Thymus (tissue), 11 donors: Measurements from ENCODE around the gene RORB. TPM values are rescaled to one million over a fixed set of nuclear protein-coding genes. Genes with fewer than 3 reads are reported as not detected.

Experiments
- DNase-seq, 9 donors: peaks; one replicate each; pipeline ENCODE4 v3.0.0-alpha.2; 2013; ENCODE audit warnings: low spot score in 9 of 9, low read depth in 6 of 9, missing footprints in 1 of 9
- H3K27ac ChIP-seq, 2 donors: one replicate each; pipeline ENCODE4 v1.5.1; 2013; ENCODE audit warnings: control low read depth in 1 of 2, low read depth in 1 of 2, low read length in 1 of 2, mild to moderate bottlenecking in 1 of 2, moderate library complexity in 1 of 2
- H3K27me3 ChIP-seq, 2 donors: one replicate each; pipeline ENCODE4 v1.5.1; 2013; ENCODE audit warnings: low read length in 1 of 2; ENCODE audit not compliant: control insufficient read depth in 2 of 2, insufficient read depth in 1 of 2
- H3K36me3 ChIP-seq, 2 donors: one replicate each; pipeline ENCODE4 v1.5.1; 2013; ENCODE audit warnings: low read length in 1 of 2, mild to moderate bottlenecking in 1 of 2, moderate library complexity in 1 of 2; ENCODE audit not compliant: control insufficient read depth in 2 of 2, insufficient read depth in 2 of 2
- H3K4me1 ChIP-seq, 2 donors: one replicate each; pipeline ENCODE4 v1.5.1; 2013; ENCODE audit warnings: low read length in 2 of 2; ENCODE audit not compliant: control insufficient read depth in 2 of 2, insufficient read depth in 2 of 2
- H3K4me3 ChIP-seq, 2 donors: one replicate each; pipeline ENCODE4 v1.5.1; 2013; ENCODE audit warnings: low read length in 2 of 2, control low read depth in 1 of 2, mild to moderate bottlenecking in 1 of 2
- H3K9me3 ChIP-seq, 2 donors: one replicate each; pipeline ENCODE4 v1.5.1; 2013; ENCODE audit warnings: low read length in 1 of 2, mild to moderate bottlenecking in 1 of 2; ENCODE audit not compliant: control insufficient read depth in 2 of 2, insufficient read depth in 1 of 2
- WGBS: extraction: QIAGEN DNeasy Blood & Tissue Kit; methylation state at CpG from one replicate; pipeline ENCODE4 v1.1.7; 2013; 5-methylcytosine and 5-hydroxymethylcytosine counted together
- polyA plus RNA-seq: library from polyadenylated mRNA; stranded (reverse); fragments of 200-250 nt; gene quantifications from one replicate; pipeline ENCODE4 v1.2.3, GENCODE V29; 2013
- total RNA-seq: library from RNA; stranded (reverse); fragments of 120-200 nt; gene quantifications from one replicate; pipeline ENCODE4 v1.2.4, GENCODE V29; 2013
- donor health status: healthy.

Gene RORB
- total and polyA plus RNA-seq, 2 donors = 0.30 to 1.8 TPM

DNA sequence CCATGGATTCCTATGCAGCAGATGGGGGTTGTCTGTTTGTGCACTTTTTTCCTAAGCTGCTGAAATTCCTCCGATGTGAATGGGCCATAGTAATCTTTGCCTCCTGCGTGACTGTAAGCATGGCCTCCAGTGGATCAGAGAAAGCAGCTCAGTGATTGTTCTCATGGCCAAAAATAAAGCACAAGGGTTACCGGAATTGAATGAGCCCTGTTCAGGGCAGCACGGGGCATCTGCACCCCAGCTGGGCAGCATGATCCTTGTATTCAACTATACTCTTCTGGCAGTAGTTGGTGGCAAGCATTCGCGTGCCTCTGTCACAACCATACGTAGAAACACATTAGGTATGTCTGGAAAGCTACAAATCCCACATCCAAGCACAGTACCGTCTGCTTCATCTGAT is 193.9 kb downstream of the RORB start:
- H3K9me3 ChIP-seq = no peaks in the 10 kb centered on the region
- no peaks in the 10 kb centered on the region for H3K4me1 ChIP-seq
- 92% methylated on average over 8 of the region's 8 CpGs for WGBS
- H3K27ac ChIP-seq = no peak overlapping the region
- H3K27me3 ChIP-seq = no peaks in the 10 kb centered on the region
- H3K36me3 ChIP-seq = no peaks in the 10 kb centered on the region
- no peak overlapping the region for H3K4me3 ChIP-seq
- DNase-seq = no peak

DNA sequence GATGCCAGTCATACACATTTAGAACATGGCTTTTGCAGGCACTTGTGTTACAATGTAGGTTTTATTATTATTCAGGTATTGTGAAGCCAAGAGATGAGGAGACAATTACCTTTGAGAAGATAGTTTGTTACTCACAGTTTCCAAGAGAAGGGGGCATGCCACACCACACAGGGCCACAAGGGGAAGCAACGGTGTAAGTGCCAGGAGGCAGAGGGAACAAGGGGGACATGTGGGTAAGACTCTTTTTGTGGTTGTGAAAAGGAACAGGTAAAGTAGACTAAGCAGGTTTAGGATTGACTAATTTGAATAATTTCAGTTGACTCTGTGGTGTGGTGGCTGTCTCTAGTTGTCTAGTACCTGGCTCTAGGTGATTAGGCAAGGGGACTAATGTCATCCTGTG is 199.4 kb downstream of the RORB start:
- DNase-seq = no peak
- 78% methylated on average over 1 of the region's 1 CpG for WGBS
- Histone ChIP-seq H3K4me1 (no peaks in the 10 kb centered on the region), H3K36me3 (no peaks in the 10 kb centered on the region), H3K27me3 (no peaks in the 10 kb centered on the region), H3K27ac (no peak overlapping the region), H3K4me3 (no peak overlapping the region), H3K9me3 (no peaks in the 10 kb centered on the region)

DNA sequence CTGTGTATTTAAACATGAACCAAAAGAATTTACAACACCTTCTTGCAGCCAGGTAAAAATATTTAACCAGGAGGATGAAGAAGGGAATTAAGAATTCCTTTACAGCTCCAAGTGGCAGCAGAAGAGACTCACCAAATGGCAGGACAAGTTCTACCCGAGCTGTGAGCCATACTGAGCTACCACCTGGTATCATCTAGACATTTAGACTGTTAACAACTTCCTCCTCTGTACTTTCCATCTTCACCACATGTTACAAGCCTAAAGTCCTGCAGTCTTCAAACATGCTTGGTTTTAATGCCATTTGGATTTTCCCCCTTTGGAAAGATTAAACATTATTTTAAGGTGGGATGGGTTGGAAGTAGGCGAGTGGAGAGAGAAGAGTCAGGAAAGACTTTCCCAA is 200.4 kb downstream of the RORB start:
- no peak for DNase-seq
- Histone ChIP-seq H3K4me3 (no peak overlapping the region), H3K4me1 (no peaks in the 10 kb centered on the region), H3K9me3 (no peaks in the 10 kb centered on the region), H3K36me3 (no peaks in the 10 kb centered on the region), H3K27ac (no peak overlapping the region), H3K27me3 (no peaks in the 10 kb centered on the region)
- 74% methylated on average over 2 of the region's 2 CpGs for WGBS

DNA sequence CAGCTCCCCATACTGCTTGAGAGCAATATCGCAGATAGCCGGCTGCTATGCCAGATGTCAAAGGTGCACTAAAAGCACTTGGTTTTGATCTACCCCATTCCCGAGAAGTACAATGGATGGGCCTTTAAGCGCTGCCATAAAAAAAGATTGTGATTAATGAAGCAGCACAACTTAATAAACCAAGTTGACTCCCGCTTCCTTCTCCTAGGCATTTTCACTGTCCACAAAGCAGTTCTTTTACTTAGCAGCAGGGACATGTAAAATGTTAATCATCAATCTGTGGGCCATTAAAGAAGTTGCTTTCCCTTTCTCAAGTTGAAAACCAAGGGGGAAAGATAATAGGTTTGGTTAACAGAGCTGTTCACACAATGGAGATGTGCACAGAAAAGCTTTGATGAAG is 214.2 kb downstream of the RORB start:
- 91% methylated on average over 5 of the region's 5 CpGs for WGBS

DNA sequence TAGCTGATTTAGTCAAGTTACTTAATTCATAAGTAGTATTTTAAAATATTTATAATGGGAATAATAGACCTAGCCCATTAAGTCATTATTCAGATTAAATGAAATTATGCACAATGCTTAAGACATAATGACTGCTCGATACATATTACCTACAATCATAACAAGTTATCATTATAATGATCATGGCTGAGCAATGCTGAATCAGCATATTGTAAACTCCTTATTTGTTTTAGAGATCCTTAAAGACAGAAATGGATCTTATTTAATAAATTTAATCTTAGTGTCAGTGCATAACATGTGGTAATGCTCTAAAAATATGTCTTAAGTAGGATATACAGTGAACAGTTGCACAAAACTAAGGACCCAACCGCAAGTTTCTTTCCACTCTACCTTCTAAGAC is 221.6 kb downstream of the RORB start:
- H3K27me3 ChIP-seq = no peaks in the 10 kb centered on the region
- no peak for DNase-seq
- no peaks in the 10 kb centered on the region for H3K4me1 ChIP-seq
- H3K4me3 ChIP-seq = no peak overlapping the region
- no peak overlapping the region for H3K27ac ChIP-seq
- H3K9me3 ChIP-seq = no peaks in the 10 kb centered on the region
- no peaks in the 10 kb centered on the region for H3K36me3 ChIP-seq
- 97% methylated on average over 2 of the region's 2 CpGs for WGBS

More for the DNA sequence above, 214.2 kb downstream of the RORB start:
- Histone ChIP-seq H3K27me3 (no peaks in the 10 kb centered on the region), H3K4me3 (no peak overlapping the region), H3K4me1 (no peaks in the 10 kb centered on the region), H3K36me3 (no peaks in the 10 kb centered on the region), H3K27ac (no peak overlapping the region), H3K9me3 (no peaks in the 10 kb centered on the region)
- no peak for DNase-seq

DNA sequence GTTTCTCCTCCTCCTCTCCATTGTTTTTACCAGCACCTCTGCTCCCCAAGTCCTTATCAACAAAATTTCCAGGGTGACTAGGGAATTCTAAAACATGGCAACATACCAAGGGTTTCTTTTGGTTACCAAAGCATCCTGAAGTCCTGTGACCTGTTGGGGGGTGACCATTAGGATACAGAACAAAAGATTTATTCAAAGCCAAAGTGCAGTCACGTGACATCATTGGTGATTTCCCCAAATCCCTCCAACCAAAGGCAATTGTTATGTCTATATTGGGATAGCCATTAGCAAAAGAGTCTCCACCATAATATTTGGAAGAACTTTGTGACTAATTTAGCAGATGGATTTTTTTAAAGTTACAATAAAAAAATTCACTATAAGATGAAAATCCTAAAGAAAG is 222.2 kb downstream of the RORB start:
- H3K27ac ChIP-seq = no peak overlapping the region
- H3K36me3 ChIP-seq = no peaks in the 10 kb centered on the region
- no peak for DNase-seq
- no peaks in the 10 kb centered on the region for H3K27me3 ChIP-seq
- H3K4me1 ChIP-seq = no peaks in the 10 kb centered on the region
- no peak overlapping the region for H3K4me3 ChIP-seq
- 96% methylated on average over 1 of the region's 1 CpG for WGBS
- H3K9me3 ChIP-seq = no peaks in the 10 kb centered on the region

DNA sequence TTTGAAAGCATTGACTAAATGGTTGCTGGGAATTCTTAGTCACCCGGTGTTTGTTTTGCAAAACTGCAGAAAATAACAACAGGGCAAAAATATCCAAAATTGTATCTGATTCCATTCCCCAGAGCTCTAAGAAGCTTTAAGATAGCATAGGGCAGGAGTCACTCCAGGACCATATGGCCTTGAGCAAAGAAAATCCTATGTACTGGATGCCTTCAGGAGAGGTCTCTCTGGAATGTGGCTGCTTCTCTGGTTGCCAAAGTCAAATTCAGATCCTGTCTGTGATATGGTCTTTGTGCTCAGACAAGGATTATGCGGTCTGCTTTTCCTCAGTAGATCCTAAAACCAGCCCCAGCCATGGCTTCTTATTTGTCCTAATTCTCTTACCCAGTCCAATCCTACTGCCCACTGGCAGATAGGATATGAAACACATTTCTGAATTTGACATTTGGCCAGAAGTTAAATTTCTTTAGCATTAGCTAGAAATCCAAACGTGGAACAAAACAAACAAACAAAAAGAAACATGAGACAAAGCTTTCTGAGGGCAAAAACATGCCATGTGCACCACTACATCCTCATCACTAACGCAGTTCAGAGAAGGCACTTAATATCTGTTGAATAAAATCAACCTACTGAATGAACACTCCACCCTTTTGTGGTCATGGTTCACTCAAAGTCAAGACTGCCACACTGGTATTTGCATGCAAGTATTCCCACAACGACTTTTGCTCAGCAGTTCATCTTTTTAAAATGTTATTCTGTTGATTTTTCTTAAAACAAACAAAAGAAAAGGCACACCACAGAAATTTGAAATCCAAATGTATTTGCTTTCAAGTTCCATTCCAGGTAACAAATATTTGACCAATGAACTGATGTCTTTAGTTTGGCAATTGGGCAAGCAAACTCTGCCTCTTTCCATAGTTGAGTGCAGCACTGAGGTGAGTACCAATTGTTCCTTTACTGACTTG is 224.8 kb downstream of the RORB start:
- 83% methylated on average over 5 of the region's 5 CpGs for WGBS

DNA sequence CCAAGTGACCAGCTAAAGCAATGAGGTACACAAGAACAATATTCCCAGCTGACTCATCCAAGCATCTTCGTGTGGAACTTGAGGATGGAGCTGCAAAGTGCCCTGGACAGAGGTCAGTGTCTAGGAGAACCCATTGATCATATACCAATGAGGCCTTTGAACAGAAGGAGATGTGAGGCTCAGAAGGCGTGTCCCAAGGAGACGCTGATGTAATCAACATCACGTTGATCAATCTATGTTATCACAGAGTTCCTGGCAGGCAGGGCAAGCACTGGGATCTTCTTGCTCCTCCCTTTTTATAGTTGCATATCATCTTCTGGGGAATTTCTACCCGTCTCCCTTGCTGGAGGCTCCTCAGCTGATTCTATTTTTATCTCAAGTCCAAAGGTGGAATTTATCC is 227.2 kb downstream of the RORB start:
- no peaks in the 10 kb centered on the region for H3K4me1 ChIP-seq
- no peak for DNase-seq
- H3K27ac ChIP-seq = no peak overlapping the region
- H3K9me3 ChIP-seq = no peaks in the 10 kb centered on the region
- 89% methylated on average over 5 of the region's 5 CpGs for WGBS
- H3K27me3 ChIP-seq = no peaks in the 10 kb centered on the region
- no peak overlapping the region for H3K4me3 ChIP-seq
- no peaks in the 10 kb centered on the region for H3K36me3 ChIP-seq

More for the DNA sequence above, 224.8 kb downstream of the RORB start:
- no peak for DNase-seq
- Histone ChIP-seq H3K27ac (no peak overlapping the region), H3K4me3 (no peak overlapping the region), H3K9me3 (no peaks in the 10 kb centered on the region), H3K36me3 (no peaks in the 10 kb centered on the region), H3K27me3 (no peaks in the 10 kb centered on the region), H3K4me1 (no peaks in the 10 kb centered on the region)

DNA sequence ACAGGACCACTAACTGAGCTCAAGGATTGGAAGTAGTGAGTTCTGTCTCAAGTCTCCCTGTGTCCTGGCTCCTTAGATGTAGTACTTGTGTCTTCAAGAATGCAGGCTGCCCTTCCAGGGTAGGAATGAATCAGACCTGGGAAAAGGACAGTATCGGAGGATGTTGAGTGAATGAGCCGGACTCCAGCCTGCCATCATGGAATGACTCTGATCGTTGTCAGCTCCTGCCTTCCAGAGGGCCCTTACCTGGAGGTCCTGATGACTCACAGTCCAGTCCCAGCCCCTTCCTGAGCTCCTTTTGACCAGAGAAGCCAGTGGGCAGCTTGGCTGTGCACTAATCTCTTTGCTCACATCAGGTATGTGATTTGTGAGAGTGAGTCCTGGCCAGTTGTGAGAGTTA is 229.4 kb downstream of the RORB start:
- Histone ChIP-seq H3K27me3 (no peaks in the 10 kb centered on the region), H3K36me3 (no peaks in the 10 kb centered on the region), H3K4me1 (no peaks in the 10 kb centered on the region), H3K9me3 (no peaks in the 10 kb centered on the region), H3K4me3 (no peak overlapping the region), H3K27ac (no peak overlapping the region)
- no peak for DNase-seq
- WGBS = 98% methylated on average over 3 of the region's 3 CpGs
